HepG2 (cell line): Measurements from ENCODE around the gene MASTL. TPM values are rescaled to one million over a fixed set of nuclear protein-coding genes. Genes with fewer than 3 reads are reported as not detected.

Source experiments
- ATAC-seq: fragments of 200-7000 bp; cut with Tn5 transposase; 3 replicates; pipeline ENCODE4 v1.9.1; 2020; ENCODE audit warnings: mild to moderate bottlenecking, moderate library complexity
- BruUV-seq: library from RNA; stranded (reverse); fragments of 400-500 nt; replicated peaks from 2 replicates; lab custom pipeline; 2021; lab: Mats Ljungman, UMichigan
- CTCF ChIA-PET: fragments of 300-600 bp; formaldehyde crosslinking; extraction: SDS; loops from one replicate; lab custom pipeline; 2021; ENCODE audit warnings: low total read pairs, inconsistent platforms, low intra/inter-chr PET ratio; lab: Yijun Ruan, JAX
- POLR2A ChIA-PET: fragments of 350-600 bp; sonication (Branson Sonifier 250); formaldehyde crosslinking; loops from one replicate; lab custom pipeline; 2020; ENCODE audit warnings: antibody characterized with exemption, inconsistent platforms; lab: Yijun Ruan, JAX
- DNase-seq: peaks from one replicate; pipeline ENCODE4 v3.0.0-alpha.2; 2015; ENCODE audit warnings: low spot score
- FAIRE-seq: peaks from 3 replicates; lab custom pipeline; 2011; peaks lifted over from hg19 to GRCh38; lab: Jason Lieb, UNC
- H2AFZ ChIP-seq: one replicate; pipeline ENCODE4 v1.6.1; 2011; ENCODE audit warnings: low read length, inconsistent platforms
- H3K27ac ChIP-seq: fragments of 300-600 bp; 3 replicates; pipeline ENCODE4 v1.8.0; 2011; ENCODE audit warnings: mixed run types, mild to moderate bottlenecking, mixed read lengths, low read length, inconsistent platforms; ENCODE audit not compliant: insufficient read depth; ENCODE audit errors: extremely low read length
- H3K27me3 ChIP-seq, 2 experiments: fragments of 200-600 bp in 1 of 2; 2 replicates in 1 of 2; 3 replicates in 1 of 2; pipeline versions ENCODE4 v1.6.0 to v1.8.0; 2011; ENCODE audit warnings: low read length in 2 of 2, mild to moderate bottlenecking in 2 of 2, moderate library complexity in 2 of 2, inconsistent platforms in 1 of 2; ENCODE audit not compliant: insufficient read depth in 2 of 2, control insufficient read depth in 1 of 2
- H3K36me3 ChIP-seq, 2 experiments: fragments of 200-600 bp in 1 of 2; replicated peaks in 1 of 2; 2 replicates in 1 of 2; 3 replicates in 1 of 2; pipeline versions ENCODE4 v1.5.1 to v1.8.0; 2011; ENCODE audit warnings: low read length in 2 of 2, inconsistent platforms in 1 of 2; ENCODE audit not compliant: insufficient read depth in 2 of 2, control insufficient read depth in 1 of 2
- H3K4me1 ChIP-seq: 2 replicates; pipeline ENCODE4 v1.5.1; 2012; ENCODE audit warnings: low read length, inconsistent platforms; ENCODE audit not compliant: insufficient read depth
- H3K4me2 ChIP-seq: 2 replicates; pipeline ENCODE4 v1.6.0; 2011; ENCODE audit warnings: low read depth, low read length, inconsistent platforms
- H3K4me3 ChIP-seq, 3 experiments: fragments of 200-600 bp in 1 of 3; sonication (generic), shearing (Covaris generic) in 1 of 3; replicated peaks in 1 of 3; 2 replicates each; pipeline ENCODE4 v1.5.1; 2011 to 2016; ENCODE audit warnings: low read length in 3 of 3, inconsistent platforms in 2 of 3, low read depth in 2 of 3, mild to moderate bottlenecking in 2 of 3, control low read depth in 1 of 3, mixed read lengths in 1 of 3; ENCODE audit not compliant: insufficient read depth in 1 of 3
- H3K79me2 ChIP-seq: one replicate; pipeline ENCODE4 v1.6.1; 2011; ENCODE audit warnings: low read length, inconsistent platforms; ENCODE audit not compliant: insufficient read depth
- H3K9ac ChIP-seq: 2 replicates; pipeline ENCODE4 v1.6.0; 2011; ENCODE audit warnings: mild to moderate bottlenecking, low read depth, low read length, inconsistent platforms; ENCODE audit not compliant: insufficient read depth
- H3K9me3 ChIP-seq: 2 replicates; pipeline ENCODE4 v1.5.1; 2012; ENCODE audit warnings: mild to moderate bottlenecking, low read length
- H4K20me1 ChIP-seq: 2 replicates; pipeline ENCODE4 v1.6.0; 2011; ENCODE audit warnings: inconsistent platforms, mild to moderate bottlenecking, low read length, moderate library complexity; ENCODE audit not compliant: insufficient read depth
- ATF4 ChIP-seq, 2 experiments: fragments of 450-650 bp in 1 of 2; sonication (generic) in 1 of 2; formaldehyde crosslinking; IDR thresholded peaks; 2 replicates each; pipeline versions ENCODE4 v1.5.0 to v1.8.0; 2020 to 2022; ENCODE audit warnings: mild to moderate bottlenecking in 1 of 2, missing genetic modification reagents in 1 of 2
- ATF7-NPFF ChIP-seq: sonication (generic); formaldehyde crosslinking; IDR thresholded peaks from 2 replicates; pipeline ENCODE4 v1.8.1; 2023; ENCODE audit warnings: mild to moderate bottlenecking, low read depth, missing genetic modification reagents, moderate library complexity
- CSRNP2 ChIP-seq: sonication (generic); formaldehyde crosslinking; conservative IDR thresholded peaks from 2 replicates; pipeline ENCODE4 v1.8.0; 2022; ENCODE audit warnings: low read depth, missing genetic modification reagents
- ETV5 ChIP-seq: IDR thresholded peaks from 2 replicates; pipeline ENCODE4 v1.6.1; 2018; ENCODE audit warnings: missing biosample characterization, missing genetic modification reagents, inconsistent platforms, borderline replicate concordance
- KDM4B ChIP-seq: sonication (generic); formaldehyde crosslinking; IDR thresholded peaks from 2 replicates; pipeline ENCODE4 v1.4.0; 2020; ENCODE audit warnings: missing genetic modification reagents
- MATR3 ChIP-seq: sonication (generic); formaldehyde crosslinking; IDR thresholded peaks from 2 replicates; pipeline ENCODE4 v1.4.0; 2020; ENCODE audit warnings: missing genetic modification reagents
- PRDM4 ChIP-seq: sonication (generic); formaldehyde crosslinking; IDR thresholded peaks from 2 replicates; pipeline ENCODE4 v1.9.0; 2021; ENCODE audit warnings: missing genetic modification reagents, borderline replicate concordance
- SAP130 ChIP-seq: IDR thresholded peaks from 2 replicates; pipeline ENCODE4 v1.6.1; 2016; ENCODE audit warnings: low read depth
- SNAI1 ChIP-seq: sonication (generic); formaldehyde crosslinking; IDR thresholded peaks from 2 replicates; pipeline ENCODE4 v1.5.0; 2020; ENCODE audit warnings: mild to moderate bottlenecking, missing genetic modification reagents, borderline replicate concordance
- ZBTB7B ChIP-seq: sonication (generic); formaldehyde crosslinking; IDR thresholded peaks from 2 replicates; pipeline ENCODE4 v1.4.0; 2020; ENCODE audit warnings: missing genetic modification reagents
- ZC3H13 ChIP-seq: sonication (generic); formaldehyde crosslinking; IDR thresholded peaks from 2 replicates; pipeline ENCODE4 v1.8.1; 2023; ENCODE audit warnings: mild to moderate bottlenecking, missing genetic modification reagents, moderate library complexity
- ZGPAT ChIP-seq: IDR thresholded peaks from 2 replicates; pipeline ENCODE4 v1.6.1; 2016; ENCODE audit warnings: mild to moderate bottlenecking
- ZNF547 ChIP-seq: sonication (generic); formaldehyde crosslinking; IDR thresholded peaks from 2 replicates; pipeline ENCODE4 v1.5.1; 2020; ENCODE audit warnings: mild to moderate bottlenecking, missing genetic modification reagents
- ZNF720 ChIP-seq: sonication (generic); formaldehyde crosslinking; IDR thresholded peaks from 2 replicates; pipeline ENCODE4 v1.4.0; 2020; ENCODE audit warnings: missing genetic modification reagents
- ZNF75D ChIP-seq: sonication (generic); formaldehyde crosslinking; IDR thresholded peaks from 2 replicates; pipeline ENCODE4 v1.8.1; 2023; ENCODE audit warnings: missing genetic modification reagents, mild to moderate bottlenecking, borderline replicate concordance
- WGBS: methylation state at CpG from one replicate; pipeline ENCODE4 v1.1.6; 2017; ENCODE audit warnings: low lambda C conversion rate; 5-methylcytosine and 5-hydroxymethylcytosine counted together
- in situ Hi-C: cut with HindIII; loops from 2 replicates; pipeline ENCODE4 v1.10.0; 2017; ENCODE audit warnings: low pct_unique_long_range_greater_than_20kb; ENCODE audit not compliant: extremely low pct_ligation_motif_present
- intact Hi-C: fragments of 100-400 bp; cut with micrococcal nuclease; formaldehyde crosslinking; loops from one replicate; pipeline ENCODE4 v1.10.0; 2022; ENCODE audit not compliant: unreplicated experiment
- polyA plus RNA-seq, 8 experiments: library from polyadenylated mRNA; depleted of rRNA in 3 of 8; stranded (reverse) in 7 of 8; unstranded in 1 of 8; fragments of >200 nt; fragmentation: Illumina TruSeq in 4 of 8; extraction: Trizol in 4 of 8; gene quantifications; 2 replicates each; pipeline versions ENCODE4 v1.2.1 to v1.2.3, GENCODE V29; 2011 to 2016; ENCODE audit warnings: low read depth in 4 of 8, missing spikeins in 1 of 8, mixed read lengths in 1 of 8; ENCODE audit not compliant: insufficient read depth in 1 of 8
- total RNA-seq, 5 experiments: library from RNA; depleted of rRNA; stranded (reverse); fragments of >200 nt; fragmentation: Illumina TruSeq; extraction: Trizol; gene quantifications; 2 replicates each; pipeline ENCODE4 v1.2.3, GENCODE V29; 2016; ENCODE audit warnings: low read depth in 1 of 5

Gene MASTL
- total and polyA plus RNA-seq, 2 of the 13 experiments (the other 11 are each of a cell fraction or from before 2014, with no cell fraction given) = 6.0 to 18.0 TPM

- in situ Hi-C loops = no loop called here
- no TSS peak for BruUV-seq
Observed at GRCh38 chr10:27230022-27230421, 74.9 kb downstream of the MASTL start.

More at GRCh38 chr10:27230022-27230421, 74.9 kb downstream of the MASTL start:
- no peak for TF ChIP-seq ETV5
- TF ChIP-seq ATF7-NPFF (CRISPR knock-in tag) = no peak
- no peak for TF ChIP-seq PRDM4 (CRISPR knock-in tag)
- no peak for TF ChIP-seq KDM4B
- no peak for TF ChIP-seq ATF4 (CRISPR knock-in tag; IDR thresholded peaks at IDR 0.05)
- TF ChIP-seq ZGPAT (CRISPR knock-in tag) = no peak
- no peak for TF ChIP-seq ZNF720 (CRISPR knock-in tag)
- TF ChIP-seq SNAI1 = no peak
- no peak for TF ChIP-seq MATR3 (CRISPR knock-in tag)
- TF ChIP-seq SAP130 (CRISPR knock-in tag) = no peak
- TF ChIP-seq ZC3H13 (CRISPR knock-in tag) = no peak
- TF ChIP-seq ZNF75D (CRISPR knock-in tag) = no peak
- TF ChIP-seq ZNF547 (CRISPR knock-in tag) = no peak
- no peak for TF ChIP-seq ZBTB7B
- TF ChIP-seq CSRNP2 (CRISPR knock-in tag) = no peak
- TF ChIP-seq, all 625 proteins: peak for 0
- no peaks in the 10 kb centered on the region for H3K9me3 ChIP-seq
- ATAC-seq (no peak), DNase-seq (no peak), FAIRE-seq (no peak)
- no peak overlapping the region for H3K4me3 ChIP-seq
- H3K79me2 ChIP-seq = no peaks in the 10 kb centered on the region
- no peak overlapping the region; the same call in 1 of the 2 replicates for H3K4me2 ChIP-seq
- CTCF ChIA-PET = no interaction called here
- peaks cover 17% of the 10 kb centered on the region for H3K4me1 ChIP-seq
- WGBS = 76% methylated on average over 1 of the region's 1 CpG
- no peaks in the 10 kb centered on the region for H4K20me1 ChIP-seq
- H3K36me3 ChIP-seq = peaks cover 0 to 8% of the 10 kb centered on the region in 2 experiments; a peak in 2 of 5 replicates
- H2AFZ ChIP-seq = no peak overlapping the region
- no peak overlapping the region for H3K9ac ChIP-seq
- intact Hi-C loops = no loop called here
- no peak overlapping the region for H3K27ac ChIP-seq
- POLR2A ChIA-PET = no interaction called here
- H3K27me3 ChIP-seq = no peaks in the 10 kb centered on the region
